Inflammatory macrophage treated with lipopolysaccharide for 1 hour (primary cell): ENCODE measurements around the gene SNX4.
"Not testable (repeated sequence)": the region's sequence is repeated elsewhere in the genome, so short reads cannot be mapped to it uniquely, and the experiment has no call there.

Source experiments
- DNase-seq, 2 donors: peaks; one replicate each; pipeline ENCODE4 v3.0.0-alpha.2; 2020 to 2022

SNX4 gene

DNA sequence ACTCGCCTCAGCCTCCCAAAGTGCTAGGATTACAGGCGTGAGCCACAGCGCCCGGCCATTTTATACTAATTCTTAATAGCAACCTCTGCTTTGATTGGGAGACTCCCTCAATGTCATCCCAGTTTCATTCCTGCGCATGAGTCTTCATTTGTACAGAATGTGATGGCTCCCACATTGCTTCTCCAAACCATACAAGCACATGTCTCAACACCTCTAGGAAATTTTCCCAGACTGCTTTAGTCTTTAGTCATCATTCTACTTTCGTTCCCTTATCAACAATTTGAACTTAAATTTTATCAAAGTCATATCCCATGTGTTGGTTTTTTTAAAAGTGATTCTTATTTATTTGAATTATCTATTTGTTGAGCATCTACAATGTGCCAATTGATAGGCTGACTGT lies 58.1 kb downstream of the SNX4 start:
- DNase-seq, result no peak

DNA sequence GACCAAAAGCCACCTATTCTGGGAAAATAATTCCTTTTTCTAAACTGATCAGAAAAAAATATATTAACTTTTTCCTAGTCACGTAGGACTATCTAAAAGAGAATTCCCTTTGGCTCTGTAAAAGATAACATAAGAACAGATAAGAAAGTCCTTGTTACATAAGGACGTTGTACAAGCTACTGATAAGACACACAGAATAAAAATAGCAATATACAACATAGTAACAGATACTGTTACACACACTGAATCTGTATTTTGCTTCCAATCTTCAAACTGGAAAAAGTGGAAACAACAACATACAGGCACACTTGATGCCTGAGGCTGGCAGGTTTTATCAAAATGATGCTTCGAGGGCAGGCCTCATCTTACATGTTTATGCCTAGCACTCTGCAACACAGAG lies 59.8 kb downstream of the SNX4 start:
- DNase-seq, result no peak

DNA sequence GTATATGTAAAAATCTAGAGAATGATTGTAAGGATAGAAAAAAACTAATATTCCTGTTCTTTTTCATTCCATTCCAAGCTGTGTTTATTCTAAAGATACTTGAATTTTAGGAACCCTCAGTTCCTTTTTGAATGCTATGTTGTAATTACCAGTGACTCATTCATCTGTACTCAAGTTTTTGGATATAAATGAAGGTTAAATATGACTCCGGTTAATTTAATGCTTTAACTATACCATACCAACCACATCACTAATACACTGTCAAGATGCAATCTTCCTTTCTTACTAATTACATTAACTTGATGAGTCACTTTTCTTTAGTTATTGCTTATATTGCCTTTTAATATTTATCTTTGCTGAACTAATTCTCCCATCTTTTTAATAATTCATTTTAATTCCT lies 76.1 kb downstream of the SNX4 start:
- peak; percentile 33 to 58 for DNase-seq

DNA sequence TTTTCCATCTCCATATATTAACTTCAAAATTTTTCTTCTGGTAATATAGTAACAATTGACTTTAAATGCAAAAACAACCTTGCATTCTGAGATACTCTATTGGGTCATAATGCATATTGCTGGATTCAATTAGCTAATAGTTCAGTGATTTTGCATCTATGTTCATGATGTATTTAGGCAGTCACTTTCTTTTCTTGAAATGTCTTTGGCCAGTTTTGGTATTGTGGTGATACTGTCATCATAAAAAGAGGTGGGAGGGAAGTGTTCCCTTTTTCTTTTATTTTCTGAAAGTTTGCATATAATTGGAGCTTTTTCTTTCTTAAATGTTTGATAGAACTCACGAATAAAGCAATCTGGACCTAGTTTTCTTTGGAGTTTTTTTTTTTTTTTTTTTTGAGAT lies 77.5 kb downstream of the SNX4 start:
- peak; percentile 46 to 49 for DNase-seq

DNA sequence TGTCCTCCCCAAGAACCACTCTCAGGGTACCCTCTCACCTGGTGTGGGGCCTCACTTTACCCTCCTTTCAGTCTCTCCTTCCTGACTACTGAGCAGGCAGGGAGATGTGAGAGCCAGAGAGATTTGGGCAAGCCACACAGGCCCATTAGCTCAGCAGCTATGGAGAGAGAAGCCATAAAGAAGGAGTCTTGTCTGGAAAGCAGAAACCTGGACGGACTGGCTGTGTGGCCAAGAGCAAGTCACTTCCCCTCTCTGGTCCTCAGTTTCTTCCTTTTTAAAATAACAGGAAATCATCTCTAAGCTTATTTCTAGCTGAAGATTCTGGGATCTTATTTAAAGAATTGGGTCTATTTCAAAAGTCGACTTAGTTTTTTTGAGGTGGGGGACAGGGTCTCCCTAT lies 79.0 kb downstream of the SNX4 start:
- DNase-seq, result no peak

DNA sequence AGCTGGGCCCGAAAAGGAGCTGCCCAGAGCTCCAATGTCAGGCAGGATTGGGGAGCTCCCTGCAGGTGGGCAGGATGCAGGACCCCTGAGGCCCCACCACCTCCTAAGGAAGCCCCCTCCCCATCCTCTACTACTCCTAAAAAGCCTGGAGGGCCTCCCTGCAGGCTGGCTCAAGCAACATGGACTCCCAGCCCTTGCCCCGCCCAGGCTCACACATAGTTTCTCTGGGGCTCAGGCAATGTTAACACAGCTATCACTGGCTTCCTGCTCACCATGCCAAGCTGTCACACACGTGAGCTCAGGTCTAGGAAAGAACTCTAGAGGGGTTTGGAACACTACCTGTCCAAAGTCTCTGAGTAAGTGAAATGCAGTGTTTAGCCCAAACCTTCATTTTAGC lies 79.4 kb downstream of the SNX4 start:
- no peak for DNase-seq

DNA sequence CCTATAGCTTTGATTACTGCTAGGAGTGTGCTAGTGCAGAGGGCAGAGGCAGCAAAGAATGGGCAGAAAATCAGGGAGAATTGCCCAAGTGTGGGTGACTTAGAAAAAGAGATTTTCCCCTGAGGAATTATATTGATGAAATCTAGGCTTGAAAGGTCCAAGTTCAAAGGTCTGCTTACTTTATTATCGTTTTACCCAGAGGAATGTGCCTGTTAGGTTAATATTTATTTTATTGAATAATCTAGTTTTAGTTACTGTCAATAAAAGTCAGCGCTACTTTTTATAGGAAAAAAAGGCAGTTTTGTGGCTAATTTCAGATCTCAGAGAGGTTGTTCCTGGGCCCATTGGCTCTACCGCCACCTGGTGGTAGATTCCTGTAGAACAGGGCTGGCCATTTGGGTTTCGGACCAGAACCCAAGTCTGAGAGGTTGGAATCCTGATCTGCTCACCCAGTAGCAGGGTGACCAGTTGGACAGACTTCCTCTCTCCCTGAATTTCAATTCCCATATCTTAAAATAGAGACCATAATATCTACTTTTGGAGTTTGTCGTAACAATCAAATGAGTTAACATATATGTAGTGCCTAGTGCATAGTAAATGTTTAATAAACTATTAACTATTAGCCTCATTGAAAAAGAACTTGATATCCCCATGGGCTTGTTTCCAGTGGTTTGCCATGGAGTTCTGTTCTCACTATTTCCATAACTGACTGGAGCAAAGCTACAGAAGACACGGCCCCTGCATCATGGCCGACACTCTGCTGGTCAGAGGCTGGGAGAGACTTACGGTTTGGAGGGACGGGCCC lies 82.2 kb downstream of the SNX4 start:
- peak; percentile 17 to 85 for DNase-seq

DNA sequence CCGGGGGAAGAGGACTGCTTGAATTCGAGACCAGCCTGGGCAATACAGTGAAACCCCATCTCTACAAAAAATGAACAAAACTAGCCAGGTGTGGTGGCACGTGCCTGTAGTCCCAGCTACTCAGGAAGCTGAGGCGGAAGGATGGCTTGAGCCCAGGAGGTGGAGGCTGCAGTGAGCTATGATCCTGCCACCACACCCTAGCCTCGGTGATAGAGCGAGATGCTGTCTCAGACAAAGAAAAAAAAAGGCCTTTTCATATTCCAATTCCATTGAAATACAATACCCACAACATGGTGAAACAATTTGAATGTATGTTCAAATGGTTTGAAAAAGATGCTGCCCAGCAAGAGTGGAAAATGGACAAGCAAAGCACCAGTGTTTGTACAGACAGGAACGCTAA lies 83.1 kb downstream of the SNX4 start:
- no peak for DNase-seq

DNA sequence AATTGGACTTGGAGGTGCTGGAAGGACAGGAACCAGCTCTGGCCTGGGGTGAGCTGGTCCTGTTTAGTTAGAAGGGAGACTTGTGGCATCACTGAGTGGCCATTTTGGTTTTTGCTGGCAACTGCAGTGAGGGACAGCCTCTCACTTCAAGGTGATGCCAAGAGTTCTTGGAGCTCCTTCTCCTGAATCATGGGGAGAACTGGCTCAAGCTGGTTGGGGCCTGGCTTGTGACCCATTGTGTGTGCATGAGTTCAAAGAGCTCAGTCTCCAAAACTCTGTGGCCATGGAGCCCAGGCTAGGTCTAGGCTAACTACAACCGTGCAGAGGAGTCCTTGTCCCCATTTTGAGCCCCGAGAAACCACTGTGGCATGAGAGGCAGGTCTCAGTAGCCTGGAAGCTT lies 84.8 kb downstream of the SNX4 start:
- DNase-seq, result no peak

DNA sequence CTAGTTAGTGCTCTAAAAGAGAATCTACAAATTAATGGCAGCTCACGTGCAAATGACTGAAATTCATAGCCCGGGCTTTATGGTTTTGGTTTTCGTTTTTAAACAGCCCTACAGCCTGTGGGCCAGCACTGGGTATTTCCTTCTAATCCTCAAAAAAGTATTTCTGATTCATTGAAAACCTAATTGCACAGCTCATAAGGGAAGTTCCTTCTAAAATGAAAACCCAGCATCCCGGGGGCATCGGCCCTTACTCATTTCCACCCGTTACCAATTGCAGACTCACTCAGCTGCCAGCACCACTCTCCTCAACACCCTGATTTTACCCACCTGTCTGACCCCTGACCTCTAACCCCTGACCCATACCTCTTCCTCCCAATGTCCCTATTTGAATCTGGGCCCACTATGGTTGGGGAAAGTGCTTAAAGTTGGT lies 85.4 kb downstream of the SNX4 start:
- no peak for DNase-seq

DNA sequence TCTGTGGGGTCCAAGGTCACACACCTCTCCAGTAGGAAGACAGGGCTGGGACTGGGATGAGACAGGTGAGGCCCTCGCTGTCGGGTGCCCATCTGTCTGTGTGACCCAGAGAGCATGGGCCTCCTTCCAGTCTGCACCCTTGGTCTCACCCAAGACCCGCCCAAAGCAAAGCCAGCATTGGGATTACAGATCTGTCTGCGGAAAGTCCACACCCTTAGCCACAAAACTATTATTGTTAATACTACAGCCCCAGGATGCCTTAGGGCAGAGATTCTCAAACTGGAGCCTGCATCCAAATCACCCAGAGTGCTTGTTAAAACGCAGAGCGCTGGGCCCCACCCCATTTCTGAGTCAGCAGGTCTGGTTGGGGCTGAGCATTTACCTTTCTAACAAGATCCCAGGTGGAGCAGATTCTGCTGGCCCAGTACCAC lies 86.4 kb downstream of the SNX4 start:
- no peak for DNase-seq

DNA sequence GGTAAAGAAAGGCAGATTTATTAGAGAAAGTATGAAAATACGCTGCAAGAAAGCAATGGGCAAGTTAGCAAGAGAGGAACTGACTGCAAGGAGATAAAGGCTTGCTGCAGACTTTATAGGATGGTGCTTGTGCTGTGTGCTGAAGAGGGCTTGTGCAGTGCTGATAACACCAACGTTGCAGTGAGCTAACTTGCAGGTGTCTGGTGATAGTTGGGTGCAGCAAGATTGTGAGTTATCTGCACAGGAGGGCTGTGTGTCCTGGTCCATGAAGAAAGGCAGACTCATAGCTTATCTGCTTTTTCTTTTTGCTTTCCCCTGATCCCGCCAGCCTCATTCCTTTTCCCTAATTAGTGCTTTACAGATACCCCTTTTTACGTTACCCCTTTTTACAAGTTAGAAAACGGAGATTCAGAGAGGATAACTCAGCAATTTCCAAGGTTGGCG lies 86.9 kb downstream of the SNX4 start:
- DNase-seq, result no peak

DNA sequence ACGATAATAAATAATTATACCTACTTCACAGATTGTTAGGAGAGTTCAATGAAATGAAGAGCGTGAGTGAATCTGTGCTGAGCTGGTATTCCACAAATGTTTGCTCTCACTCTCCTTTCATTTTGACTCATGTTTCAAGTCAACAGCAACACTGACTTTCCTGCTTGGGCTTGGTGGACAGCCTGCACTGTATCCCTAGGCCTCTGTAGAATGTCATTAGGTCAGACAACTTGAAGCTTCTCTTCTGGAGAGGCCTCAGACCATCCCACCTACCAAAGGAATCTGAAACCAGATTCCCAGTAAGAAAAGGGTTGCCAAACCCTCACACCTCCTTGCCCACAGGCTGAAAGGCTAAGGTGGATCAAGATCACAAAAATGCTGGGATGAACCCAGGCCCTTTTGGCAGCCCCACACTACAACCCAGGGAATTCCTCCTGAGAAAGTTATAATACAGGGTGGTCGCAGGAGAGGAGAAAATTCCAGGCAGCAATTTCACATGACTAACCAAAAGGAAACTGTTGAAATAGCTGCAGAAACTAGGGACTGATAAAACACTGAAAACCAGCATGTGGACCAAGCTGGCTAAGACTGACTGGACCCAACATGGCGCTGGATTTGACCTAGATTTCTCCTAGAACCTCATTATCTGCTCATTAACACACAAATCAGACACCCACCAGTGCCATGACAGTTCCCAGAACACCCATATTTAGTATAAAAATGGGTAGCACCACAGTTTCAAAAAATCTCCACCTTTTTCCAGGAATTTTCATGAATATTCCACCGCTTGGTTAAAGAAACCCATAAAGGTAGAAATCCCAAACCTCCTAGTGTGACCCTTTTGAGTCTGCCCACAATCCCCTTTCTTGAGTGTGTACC lies 87.9 kb downstream of the SNX4 start:
- DNase-seq, result no peak

DNA sequence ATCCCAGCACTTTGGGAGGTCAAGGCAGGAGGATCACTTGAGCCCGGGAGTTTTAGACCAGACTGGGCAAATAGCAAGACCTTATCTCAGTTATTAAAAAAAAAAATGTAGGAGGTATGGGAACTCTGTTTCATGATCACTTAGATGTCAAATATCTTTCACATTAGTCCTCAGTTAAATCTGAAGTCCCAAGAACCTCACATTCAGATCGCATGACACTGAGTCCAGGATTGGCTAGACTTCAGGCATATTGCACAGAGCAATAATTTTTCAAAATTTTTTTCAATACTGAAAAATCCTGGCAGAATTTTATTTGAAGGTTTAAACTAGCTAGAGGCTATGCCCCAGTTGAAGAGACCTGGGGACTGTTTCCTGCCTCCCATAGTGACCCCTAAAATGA lies 88.6 kb downstream of the SNX4 start:
- no peak for DNase-seq

DNA sequence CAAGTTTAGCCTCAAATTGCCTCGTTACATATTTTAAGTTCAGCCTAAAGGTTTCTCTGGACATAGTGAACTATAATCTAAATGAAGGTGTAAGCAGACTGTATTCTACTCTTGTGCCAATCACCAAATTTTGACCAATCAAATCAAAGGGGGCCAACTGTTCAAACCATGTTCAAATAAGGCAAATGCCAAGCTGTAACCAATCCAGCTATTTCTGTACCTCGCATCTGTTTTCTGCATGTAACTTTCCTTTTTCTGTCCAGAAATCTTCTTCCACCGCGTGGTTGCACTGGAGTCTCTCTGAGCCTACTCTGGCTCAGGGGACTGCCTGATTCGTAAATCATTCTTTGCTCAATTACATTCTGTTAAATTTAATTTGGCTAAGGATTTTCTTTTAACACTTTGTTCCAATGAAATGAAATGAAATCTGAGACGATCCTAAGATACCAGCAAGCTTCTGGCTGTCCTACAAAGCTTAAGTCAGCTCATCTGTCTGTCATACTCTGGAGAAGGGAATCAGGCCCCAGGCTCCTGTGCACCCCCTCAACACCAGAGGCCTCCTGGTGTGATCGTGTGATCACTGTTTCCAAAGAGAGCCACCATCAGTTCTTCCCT lies 91.7 kb downstream of the SNX4 start:
- no peak for DNase-seq

DNA sequence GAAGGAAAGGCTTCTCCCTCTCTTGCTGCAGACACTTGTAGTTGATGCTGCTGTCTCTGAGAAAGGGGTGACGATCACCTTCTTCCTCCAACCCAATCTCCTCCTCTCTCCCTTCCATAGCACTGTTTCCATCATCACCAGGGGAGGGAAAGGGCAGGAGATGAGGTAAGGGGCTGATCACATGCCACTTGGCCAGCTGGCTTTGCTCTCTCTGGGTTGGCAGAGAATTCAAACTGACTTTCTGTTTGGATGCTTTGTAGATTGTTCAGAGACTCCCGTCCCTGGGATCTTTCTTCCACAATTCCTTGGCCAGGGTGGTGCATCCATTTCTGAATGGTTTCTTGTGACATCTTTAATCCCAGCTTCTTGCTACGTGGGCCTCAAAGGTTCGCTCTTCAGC lies 101.7 kb downstream of the SNX4 start:
- DNase-seq, result no peak

DNA sequence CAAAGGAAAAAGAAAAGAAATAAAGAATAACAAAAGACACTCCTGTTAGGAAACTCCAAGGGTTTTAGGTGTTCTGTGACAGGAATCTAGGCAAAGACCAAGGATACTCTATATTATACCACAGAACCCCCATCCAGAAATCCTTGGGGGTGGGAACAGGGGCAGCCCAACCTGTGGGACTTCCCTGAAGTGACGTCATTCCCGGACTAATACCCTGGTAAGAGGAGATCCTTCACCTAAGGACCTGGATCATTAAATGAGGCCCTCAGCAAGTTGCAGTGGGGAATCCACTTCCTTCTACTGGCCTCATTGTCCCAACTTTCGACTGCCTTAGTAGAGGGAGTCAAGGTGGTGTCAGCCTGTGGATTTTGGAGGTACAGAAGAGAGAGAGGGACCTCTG lies 103.8 kb downstream of the SNX4 start:
- DNase-seq, result no peak

DNA sequence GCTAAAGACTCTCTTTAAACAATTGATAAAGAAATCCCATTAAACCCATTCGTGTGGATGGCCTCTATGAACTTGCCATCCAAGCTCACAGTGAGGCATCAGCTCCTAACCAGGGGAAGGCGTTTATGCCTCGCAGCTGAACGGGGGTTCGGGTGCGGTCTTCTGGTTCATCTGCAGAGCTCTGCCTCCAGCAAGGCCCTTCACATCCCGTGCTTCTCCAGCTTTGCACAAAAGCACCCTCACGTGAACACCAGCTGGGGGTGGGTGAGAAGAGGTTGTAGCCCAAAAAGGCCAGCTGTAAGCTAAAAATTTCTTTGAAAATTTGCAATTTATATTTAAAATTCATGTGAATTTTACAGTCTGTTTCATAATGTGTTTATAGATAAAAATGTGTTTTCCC lies 105.3 kb downstream of the SNX4 start:
- DNase-seq, result no peak

DNA sequence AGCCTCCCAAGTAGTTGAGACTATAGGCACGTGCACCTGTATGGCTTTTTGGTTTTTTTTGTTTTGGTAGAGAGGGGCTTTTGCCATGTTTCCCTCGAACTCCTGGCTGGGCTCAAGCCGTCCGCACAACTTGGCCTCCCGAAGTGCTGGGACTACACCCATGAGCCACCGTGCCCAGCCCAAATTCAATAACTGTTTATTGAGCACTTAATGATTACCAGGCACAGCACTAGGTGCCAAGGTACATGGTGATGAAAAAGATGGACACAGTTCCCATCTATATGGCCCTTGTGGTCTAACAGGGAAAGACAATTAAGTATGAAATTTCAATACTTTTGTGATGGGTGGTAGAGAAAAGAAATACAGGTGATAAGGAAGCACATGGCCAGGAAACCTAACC lies 109.1 kb downstream of the SNX4 start:
- DNase-seq, result no peak

DNA sequence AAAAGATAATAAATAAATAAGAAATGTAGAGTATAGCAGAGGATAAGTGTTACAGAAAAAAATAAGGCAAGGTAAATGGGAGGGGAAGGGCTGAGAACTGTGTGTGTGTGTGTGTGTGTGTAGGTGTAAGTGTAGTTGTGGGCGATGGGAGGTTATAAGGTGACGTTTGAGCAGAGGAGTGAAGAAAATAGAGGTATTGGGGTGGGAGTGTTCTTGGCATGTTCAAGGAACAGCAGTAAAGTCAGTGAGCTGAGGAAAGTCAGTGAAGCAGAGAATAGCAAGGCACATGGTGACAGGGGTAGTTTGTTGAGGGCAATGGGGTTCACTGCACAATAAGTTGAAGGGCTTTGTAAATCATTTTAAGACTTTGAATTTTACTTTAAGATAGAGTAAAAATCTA lies 113.9 kb downstream of the SNX4 start:
- DNase-seq, result no peak

DNA sequence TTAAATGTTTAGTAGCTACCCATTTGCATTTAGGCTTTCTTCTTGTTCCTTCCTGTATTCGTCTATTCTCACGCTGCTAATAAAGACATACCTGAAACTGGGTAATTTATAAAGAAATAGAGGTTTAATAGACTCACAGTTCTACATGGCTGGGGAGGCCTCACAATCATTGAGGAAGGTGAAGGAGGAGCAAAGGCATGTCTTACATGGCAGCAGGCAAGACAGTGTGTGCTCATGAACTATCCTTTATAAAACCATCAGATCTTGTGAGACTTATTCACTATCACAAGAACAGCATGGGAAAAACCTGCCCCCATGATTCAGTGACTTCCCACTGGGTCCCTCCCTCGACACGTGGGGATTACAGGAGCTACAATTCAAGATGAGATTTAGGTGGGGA lies 114.5 kb downstream of the SNX4 start:
- not testable (repeated sequence) for DNase-seq

DNA sequence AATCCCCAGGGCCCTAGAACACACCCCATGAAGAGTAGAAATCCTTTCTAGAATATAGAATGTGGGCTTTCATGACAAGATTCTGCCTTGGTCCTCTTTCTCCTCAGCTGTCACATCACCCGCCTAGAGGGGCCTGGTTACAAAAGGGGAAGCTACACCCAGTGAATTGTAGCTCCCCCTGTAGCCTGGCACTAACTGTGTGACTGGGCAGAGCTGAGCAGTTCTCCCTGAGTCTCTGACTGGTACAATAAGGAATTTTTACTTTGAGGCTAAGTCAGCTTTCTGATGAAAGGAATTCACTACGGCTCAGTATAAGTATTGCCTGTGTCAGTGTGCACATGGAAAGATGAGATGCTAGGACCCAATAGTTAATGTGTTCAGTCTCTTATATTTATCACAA lies 116.2 kb downstream of the SNX4 start:
- no peak for DNase-seq

DNA sequence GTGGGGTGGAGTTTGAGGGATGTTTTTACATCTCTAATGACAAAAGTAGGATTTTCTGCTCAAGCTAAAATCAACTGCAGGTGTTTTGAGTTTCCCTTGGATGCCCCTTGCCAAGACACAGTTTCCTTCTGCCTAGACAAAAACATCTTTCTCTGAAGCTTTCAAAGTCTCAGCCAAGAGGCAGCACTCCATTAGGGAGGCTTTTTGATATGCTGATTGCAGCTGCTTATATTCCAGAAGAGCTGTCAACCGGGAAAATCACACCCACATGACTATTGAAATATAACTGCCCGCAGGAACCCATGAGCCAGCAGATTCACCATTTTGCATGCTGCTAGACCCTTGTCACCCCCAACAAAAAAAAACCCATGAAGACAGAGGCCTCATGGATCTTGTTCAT lies 117.4 kb downstream of the SNX4 start:
- no peak for DNase-seq

DNA sequence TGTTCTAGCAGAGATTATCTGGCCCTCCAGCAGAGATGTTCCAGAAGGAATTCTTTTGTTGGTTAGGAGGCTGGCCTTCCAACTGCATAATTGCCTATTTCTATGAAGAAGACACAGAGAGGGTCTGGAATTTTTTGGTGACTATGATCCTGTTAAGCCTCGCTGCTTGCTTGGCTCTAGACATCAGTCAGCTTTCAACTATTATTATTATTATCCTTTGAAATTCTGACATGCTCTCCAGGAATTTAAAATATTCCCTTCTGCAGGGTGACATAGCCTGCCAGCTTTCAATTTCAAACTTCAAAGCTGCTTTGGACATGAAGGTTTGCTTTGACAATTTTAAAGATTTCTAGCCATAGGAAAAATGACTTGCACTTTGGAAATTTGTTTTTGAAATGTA lies 118.6 kb downstream of the SNX4 start:
- DNase-seq, result no peak
